GM12892 (cell line): ENCODE data around the gene CHKB.

Source experiments
- POLR2A ChIP-seq: IDR thresholded peaks from 2 replicates; pipeline ENCODE4 v1.6.1; 2011; ENCODE audit warnings: low read depth, low read length, control low read depth
- POLR2AphosphoS5 ChIP-seq: IDR thresholded peaks from 2 replicates; pipeline ENCODE4 v1.6.1; 2011; ENCODE audit warnings: low read depth, low read length, control low read depth

DNA sequence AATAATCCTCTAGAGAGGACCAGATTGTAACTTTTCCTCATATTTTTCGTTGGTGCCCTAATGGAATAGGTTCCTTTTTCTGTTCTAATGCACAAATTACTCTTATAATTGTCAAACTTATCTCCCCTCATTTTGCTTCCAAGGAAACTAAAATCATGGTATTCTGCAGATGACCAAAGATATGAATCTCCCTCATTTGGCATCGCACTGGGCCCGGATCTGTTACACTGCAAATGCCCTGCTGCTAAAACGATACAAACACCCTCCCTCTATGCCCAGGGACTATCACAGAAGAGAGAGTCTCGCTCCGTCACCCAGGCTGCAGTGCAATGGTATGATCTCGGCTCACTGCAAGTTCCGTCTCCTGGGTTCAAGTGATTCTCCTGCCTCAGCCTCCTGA is 29.3 kb downstream of the CHKB start:
- no peak for TF ChIP-seq POLR2A
- TF ChIP-seq POLR2AphosphoS5, result no peak
